GM13976 (cell line): ENCODE data around the gene ADGRF1.

Experiments
- DNase-seq: peaks from one replicate; pipeline ENCODE4 v3.0.0; 2012; ENCODE audit warnings: low spot score
- CTCF ChIP-seq: IDR thresholded peaks from 2 replicates; pipeline ENCODE4 v1.5.1; 2012; ENCODE audit warnings: borderline replicate concordance, mild to moderate bottlenecking; ENCODE audit not compliant: insufficient read depth; ENCODE audit errors: extremely low read depth, missing control alignments, control extremely low read depth
- in situ Hi-C: fragments of 300-500 bp; cut with MboI; formaldehyde crosslinking; loops from one replicate; pipeline ENCODE4 v1.12.0; 2022; ENCODE audit warnings: low sequenced_read_pairs, mixed read lengths, inconsistent platforms; ENCODE audit not compliant: unreplicated experiment

ADGRF1 gene

GRCh38 chr6:47026679-47027078 is 15.5 kb downstream of the ADGRF1 start:
- in situ Hi-C loops = loop anchor here (25.0 kb wide), 1 partner anchor 164 kb away; no protein-coding TSS in a partner anchor
- DNase-seq = no peak
- TF ChIP-seq CTCF = no peak

- no peak for DNase-seq
- TF ChIP-seq CTCF = no peak
- in situ Hi-C loops = no loop called here
Observed at GRCh38 chr6:47023573-47023972, 18.6 kb downstream of the ADGRF1 start.

GRCh38 chr6:47022191-47022590 is 19.9 kb downstream of the ADGRF1 start:
- TF ChIP-seq CTCF = no peak
- no peak for DNase-seq
- in situ Hi-C loops = no loop called here

GRCh38 chr6:47019941-47020340 is 22.2 kb downstream of the ADGRF1 start:
- DNase-seq = no peak
- in situ Hi-C loops = no loop called here
- TF ChIP-seq CTCF = no peak

- in situ Hi-C loops = no loop called here
- no peak for DNase-seq
- no peak for TF ChIP-seq CTCF
Observed at GRCh38 chr6:47016909-47017308, 25.2 kb downstream of the ADGRF1 start.

- TF ChIP-seq CTCF = no peak
- in situ Hi-C loops = no loop called here
- DNase-seq = no peak
Observed at GRCh38 chr6:47016261-47016660, 25.9 kb downstream of the ADGRF1 start.

GRCh38 chr6:47014401-47014800 is 27.7 kb downstream of the ADGRF1 start:
- in situ Hi-C loops = no loop called here
- DNase-seq = no peak
- TF ChIP-seq CTCF = no peak
